ENCODE data around the gene ARAF.
A peak's percentile ranks its signal among the peaks of the same experiment; 100 is the strongest.

ARAF gene

DNA sequence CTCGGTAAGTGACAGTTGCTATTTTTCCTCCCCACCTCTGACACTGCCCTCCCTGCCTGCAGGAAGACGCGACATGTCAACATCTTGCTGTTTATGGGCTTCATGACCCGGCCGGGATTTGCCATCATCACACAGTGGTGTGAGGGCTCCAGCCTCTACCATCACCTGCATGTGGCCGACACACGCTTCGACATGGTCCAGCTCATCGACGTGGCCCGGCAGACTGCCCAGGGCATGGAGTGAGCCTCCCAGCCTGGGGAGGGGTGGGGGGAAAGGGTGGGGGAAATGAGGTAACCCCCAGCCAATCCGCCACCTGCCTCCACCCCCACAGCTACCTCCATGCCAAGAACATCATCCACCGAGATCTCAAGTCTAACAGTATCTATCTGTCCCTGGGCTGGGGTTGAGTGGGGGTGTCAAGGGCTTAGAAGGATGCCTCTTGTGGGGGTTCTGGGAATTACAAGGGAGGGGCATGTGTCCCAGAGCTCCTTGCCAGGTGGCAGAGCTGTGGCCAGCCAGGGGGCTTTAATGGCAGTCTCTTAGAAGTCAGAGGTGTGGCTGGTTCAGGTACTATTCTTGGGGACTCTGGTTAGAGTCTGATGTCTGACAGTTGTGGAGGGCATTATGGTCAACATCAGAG lies 7.8 kb downstream of the ARAF start:
- no peak for TF ChIP-seq POLR2AphosphoS5 (IDR thresholded peaks at IDR 0.05; ENCODE audit: low read depth, low read length)
- no peak for TF ChIP-seq TAF1 (IDR thresholded peaks at IDR 0.05; ENCODE audit: borderline replicate concordance, low read depth, low read length)
- no peak for TF ChIP-seq POLR2A (IDR thresholded peaks at IDR 0.05; ENCODE audit: low read depth, low read length)
- no peak for FAIRE-seq

DNA sequence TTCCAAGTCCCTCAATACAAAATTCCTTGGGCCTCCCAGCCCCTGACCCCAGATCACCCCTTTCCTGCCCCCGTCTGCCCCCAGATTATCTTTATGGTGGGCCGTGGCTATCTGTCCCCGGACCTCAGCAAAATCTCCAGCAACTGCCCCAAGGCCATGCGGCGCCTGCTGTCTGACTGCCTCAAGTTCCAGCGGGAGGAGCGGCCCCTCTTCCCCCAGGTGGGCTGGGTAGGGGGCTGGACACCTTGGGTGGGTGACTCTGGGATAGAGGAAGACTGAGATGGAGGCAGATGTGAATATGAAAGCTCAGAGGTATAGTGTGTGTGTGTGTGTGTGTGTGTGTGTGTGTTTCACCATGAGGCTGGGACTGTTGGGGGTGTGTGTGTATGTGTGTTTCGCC lies 9.8 kb downstream of the ARAF start:
- FAIRE-seq (no peak), DNase-seq (ENCODE audit: insufficient read length) (no peak)
- TF ChIP-seq TAF1 (IDR thresholded peaks at IDR 0.05; ENCODE audit: borderline replicate concordance, low read depth, low read length) = no peak
- no peak for TF ChIP-seq POLR2AphosphoS5 (IDR thresholded peaks at IDR 0.05; ENCODE audit: low read depth, low read length)
- no peak for TF ChIP-seq POLR2A (IDR thresholded peaks at IDR 0.05; ENCODE audit: low read depth, low read length)

More for the DNA sequence above, 7.8 kb downstream of the ARAF start:
- DNase-seq (ENCODE audit: insufficient read length) = no peak

DNA sequence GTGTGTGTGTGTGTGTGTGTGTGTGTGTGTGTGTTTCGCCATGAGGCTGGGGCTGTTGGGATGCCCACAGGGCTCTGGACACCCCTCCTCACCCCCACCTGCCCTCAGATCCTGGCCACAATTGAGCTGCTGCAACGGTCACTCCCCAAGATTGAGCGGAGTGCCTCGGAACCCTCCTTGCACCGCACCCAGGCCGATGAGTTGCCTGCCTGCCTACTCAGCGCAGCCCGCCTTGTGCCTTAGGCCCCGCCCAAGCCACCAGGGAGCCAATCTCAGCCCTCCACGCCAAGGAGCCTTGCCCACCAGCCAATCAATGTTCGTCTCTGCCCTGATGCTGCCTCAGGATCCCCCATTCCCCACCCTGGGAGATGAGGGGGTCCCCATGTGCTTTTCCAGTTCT lies 10.2 kb downstream of the ARAF start:
- DNase-seq (ENCODE audit: insufficient read length) (no peak), FAIRE-seq (no peak)
- TF ChIP-seq POLR2AphosphoS5 (IDR thresholded peaks at IDR 0.05; ENCODE audit: low read depth, low read length) (0 out of 2 replicates have a peak, but pooled peaks have one; percentile 10), TAF1 (IDR thresholded peaks at IDR 0.05; ENCODE audit: borderline replicate concordance, low read depth, low read length) (no peak)

DNA sequence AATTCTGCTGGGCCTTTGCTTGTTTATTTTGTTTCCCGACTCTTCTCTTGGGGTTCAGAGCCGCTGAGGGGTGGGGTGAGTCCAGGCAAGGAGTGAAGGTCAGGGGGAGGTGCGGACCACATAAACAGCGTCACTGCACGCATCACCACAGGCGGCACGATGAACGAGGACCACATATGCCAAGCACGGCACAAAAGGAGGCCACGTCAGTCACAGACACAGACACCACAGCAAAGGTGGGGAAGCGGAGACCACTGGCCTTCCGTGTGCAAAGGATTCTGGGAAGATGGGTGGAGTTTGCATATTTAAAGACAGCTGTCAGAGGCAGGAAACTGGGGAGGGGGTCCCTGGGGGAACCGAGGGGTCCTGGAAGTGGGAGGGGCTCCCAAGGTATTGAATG lies 10.9 kb downstream of the ARAF start:
- DNase-seq (ENCODE audit: insufficient read length) (no peak), FAIRE-seq (no peak)
- TF ChIP-seq POLR2AphosphoS5 (IDR thresholded peaks at IDR 0.05; ENCODE audit: low read depth, low read length) (no peak), POLR2A (IDR thresholded peaks at IDR 0.05; ENCODE audit: low read depth, low read length) (no peak), TAF1 (IDR thresholded peaks at IDR 0.05; ENCODE audit: borderline replicate concordance, low read depth, low read length) (no peak)

DNA sequence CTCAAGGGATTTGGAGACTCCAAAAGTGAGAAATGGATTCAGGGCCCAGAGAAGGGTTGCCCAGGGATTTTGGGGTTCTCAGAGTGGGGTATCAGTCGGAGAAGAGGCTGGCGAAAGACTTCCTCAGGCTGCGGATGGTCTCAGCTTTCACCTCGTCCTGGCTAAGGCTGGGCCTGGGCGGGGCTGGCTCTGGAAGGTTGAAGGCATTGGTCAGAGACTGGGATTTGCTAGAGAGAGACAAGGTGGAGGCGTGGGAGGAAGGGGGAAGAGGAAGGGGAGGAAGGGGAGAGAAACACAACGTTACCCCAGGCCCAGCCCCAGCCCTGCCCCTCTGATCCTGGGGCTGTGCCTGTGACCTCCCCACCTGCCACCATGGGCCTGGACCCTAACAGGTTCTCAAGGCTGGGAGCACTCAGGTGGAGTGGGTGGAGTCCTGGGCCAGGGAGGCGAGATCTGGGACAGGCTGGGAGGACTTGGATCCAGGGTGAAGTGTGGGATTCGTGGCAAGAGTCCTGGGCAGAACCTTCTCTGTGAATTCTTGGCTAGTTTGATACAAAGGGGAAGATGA lies 11.9 kb downstream of the ARAF start:
- DNase-seq (ENCODE audit: insufficient read length) = no peak
- FAIRE-seq = no peak

DNA sequence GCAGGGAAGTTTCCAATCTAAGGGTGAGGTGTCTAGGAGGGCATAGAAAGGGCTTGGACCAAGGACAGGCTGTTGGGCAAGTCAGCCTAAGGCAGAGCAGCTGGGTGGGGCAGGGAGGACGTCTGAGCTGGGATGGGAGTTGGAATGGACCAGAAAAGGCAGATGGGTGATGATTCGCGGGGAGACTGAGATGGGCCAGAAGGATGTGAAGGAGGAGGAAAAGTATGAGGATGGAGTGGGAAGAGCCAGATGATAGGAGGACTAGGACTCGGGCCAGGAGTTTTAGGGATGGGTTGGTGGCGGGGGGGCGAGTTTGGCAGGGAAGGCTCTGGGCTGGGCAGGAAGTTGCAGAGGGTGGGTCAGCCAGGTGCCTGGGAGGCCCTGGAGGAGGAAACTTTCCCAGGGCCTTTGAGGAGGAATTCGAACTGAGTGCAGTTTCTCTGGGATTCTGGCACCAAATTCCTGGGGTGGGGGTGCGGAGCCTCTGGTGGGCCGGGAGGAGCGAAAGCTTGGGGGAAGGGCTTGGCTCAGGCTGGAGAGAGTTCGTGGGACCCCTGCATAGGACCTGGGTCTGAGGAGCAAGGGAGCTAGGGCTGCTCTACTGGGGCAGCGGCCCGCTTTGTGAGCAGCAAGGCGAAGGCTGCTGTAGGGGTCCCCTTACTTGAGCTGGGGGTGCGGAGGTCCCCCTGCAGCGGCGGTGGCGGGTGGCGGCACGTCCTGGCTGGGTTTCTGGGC lies 12.5 kb downstream of the ARAF start:
- TF ChIP-seq POLR2A (IDR thresholded peaks at IDR 0.05; ENCODE audit: low read depth, low read length) (no peak), TAF1 (IDR thresholded peaks at IDR 0.05; ENCODE audit: borderline replicate concordance, low read depth, low read length) (no peak), POLR2AphosphoS5 (IDR thresholded peaks at IDR 0.05; ENCODE audit: low read depth, low read length) (no peak)
- FAIRE-seq (no peak), DNase-seq (ENCODE audit: insufficient read length) (no peak)

More for the DNA sequence above, 11.9 kb downstream of the ARAF start:
- no peak for TF ChIP-seq POLR2A (IDR thresholded peaks at IDR 0.05; ENCODE audit: low read depth, low read length)
- no peak; the same call in 1 of the 2 replicates for TF ChIP-seq POLR2AphosphoS5 (IDR thresholded peaks at IDR 0.05; ENCODE audit: low read depth, low read length)
- no peak for TF ChIP-seq TAF1 (IDR thresholded peaks at IDR 0.05; ENCODE audit: borderline replicate concordance, low read depth, low read length)

DNA sequence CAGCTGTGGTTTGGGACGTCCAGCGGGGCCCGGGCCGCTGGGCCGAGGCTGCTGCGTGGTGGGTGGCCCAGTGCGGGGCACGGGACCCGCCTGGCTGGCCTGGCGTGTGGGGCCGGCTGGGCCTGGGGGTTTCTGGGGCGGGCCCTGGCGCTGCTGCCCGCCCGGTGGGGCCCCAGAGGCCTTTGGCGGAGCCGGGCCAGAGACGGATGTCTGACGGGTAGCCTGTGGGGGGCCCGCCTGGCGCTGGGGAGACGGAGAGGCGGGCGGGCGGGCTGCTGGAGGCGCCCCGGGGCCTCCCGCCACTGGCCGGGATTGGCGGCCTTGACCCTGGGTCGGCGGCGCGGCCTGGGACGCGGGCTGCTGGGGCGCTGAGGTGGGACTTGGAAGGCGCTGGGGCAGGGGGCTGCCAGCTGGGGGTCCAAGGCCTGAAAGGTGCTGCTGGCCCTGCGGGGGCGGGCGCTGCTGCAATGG lies 13.1 kb downstream of the ARAF start:
- no peak for DNase-seq (ENCODE audit: insufficient read length)
- TF ChIP-seq TAF1 (IDR thresholded peaks at IDR 0.05; ENCODE audit: borderline replicate concordance, low read depth, low read length) (no peak), POLR2AphosphoS5 (IDR thresholded peaks at IDR 0.05; ENCODE audit: low read depth, low read length) (no peak), POLR2A (IDR thresholded peaks at IDR 0.05; ENCODE audit: low read depth, low read length) (no peak)
- no peak for FAIRE-seq

DNA sequence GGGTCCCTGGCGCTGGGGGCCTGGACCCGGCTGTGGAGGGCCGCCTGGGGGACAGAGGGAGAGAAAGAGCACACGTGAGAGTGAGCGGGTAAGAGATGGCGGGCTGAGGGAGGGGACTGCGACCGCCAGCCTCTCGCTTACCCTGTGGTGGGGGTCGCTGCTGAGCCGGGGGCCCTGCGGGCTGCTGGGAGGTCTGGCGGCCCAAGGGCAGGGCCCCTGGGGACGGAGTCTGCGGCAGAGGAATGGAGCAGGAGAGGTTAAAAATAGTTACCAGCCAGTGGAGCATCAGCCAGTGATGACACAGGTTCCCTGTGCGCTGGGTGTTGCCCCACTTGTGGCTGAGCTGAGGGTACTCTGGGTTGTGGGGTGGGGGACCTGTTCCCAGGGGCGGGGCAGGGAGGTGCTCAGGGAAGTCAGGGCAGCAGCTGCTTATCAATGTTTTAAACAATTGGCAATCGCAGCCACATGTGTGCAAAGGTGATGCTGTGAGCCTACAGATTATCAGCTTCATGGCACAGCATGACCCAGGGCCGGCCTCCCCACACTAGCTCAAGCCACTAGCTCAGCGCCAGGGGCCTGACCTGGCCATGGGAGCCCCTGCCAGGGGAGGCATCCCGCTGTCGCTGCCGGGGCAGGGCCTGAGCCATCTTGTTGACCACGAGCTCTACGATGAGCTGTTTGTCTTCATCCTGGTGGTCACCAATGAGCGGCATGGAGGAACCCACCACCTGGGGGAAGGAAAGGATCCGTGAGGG lies 13.7 kb downstream of the ARAF start:
- TF ChIP-seq POLR2A (IDR thresholded peaks at IDR 0.05; ENCODE audit: low read depth, low read length) (no peak), POLR2AphosphoS5 (IDR thresholded peaks at IDR 0.05; ENCODE audit: low read depth, low read length) (no peak), TAF1 (IDR thresholded peaks at IDR 0.05; ENCODE audit: borderline replicate concordance, low read depth, low read length) (no peak)
- DNase-seq (ENCODE audit: insufficient read length) = no peak
- no peak for FAIRE-seq

DNA sequence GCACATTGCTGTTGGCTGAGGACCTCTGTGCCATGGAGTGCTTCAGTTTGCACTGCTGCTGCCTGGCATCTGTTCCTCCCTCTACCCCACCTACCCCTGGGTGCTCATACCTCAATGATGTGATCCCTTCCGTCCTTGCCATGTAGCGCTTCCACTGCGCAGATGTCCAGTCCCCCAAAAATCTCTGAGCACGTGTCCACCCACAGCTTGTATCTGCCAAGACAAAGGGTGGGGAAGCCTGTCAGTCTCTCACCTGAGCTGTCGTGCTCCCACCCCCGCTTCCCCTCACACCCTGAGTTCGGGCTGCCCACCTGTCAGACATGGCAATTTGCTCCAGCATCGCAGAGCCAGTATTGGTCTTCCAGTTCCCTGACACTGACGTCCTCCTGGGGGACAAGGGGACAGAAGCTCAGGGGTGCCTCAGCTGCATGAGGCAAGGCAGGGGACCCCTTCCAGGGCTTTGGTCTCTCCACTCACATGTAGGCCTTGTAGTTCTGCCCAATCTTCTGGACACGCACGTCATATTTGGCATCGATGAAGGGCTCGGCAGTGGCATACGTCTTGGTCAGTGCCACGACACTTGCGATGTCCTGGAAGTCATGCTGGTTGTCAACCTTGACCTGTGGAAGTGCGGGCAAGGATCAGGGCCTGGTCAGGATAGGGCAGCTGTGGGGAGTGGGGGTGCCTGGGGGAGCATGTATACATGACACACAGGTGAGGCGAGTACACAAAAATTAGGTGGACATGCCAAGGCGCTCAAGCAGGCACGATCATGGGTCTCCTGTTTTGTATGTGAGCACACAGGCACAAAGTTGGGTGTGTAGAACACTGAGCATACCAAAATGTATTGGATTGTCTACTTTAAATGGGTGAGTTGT lies 15.3 kb downstream of the ARAF start:
- FAIRE-seq = no peak
- DNase-seq (ENCODE audit: insufficient read length) = no peak
- TF ChIP-seq TAF1 (IDR thresholded peaks at IDR 0.05; ENCODE audit: borderline replicate concordance, low read depth, low read length) (no peak), POLR2AphosphoS5 (IDR thresholded peaks at IDR 0.05; ENCODE audit: low read depth, low read length) (no peak), POLR2A (IDR thresholded peaks at IDR 0.05; ENCODE audit: low read depth, low read length) (no peak)

DNA sequence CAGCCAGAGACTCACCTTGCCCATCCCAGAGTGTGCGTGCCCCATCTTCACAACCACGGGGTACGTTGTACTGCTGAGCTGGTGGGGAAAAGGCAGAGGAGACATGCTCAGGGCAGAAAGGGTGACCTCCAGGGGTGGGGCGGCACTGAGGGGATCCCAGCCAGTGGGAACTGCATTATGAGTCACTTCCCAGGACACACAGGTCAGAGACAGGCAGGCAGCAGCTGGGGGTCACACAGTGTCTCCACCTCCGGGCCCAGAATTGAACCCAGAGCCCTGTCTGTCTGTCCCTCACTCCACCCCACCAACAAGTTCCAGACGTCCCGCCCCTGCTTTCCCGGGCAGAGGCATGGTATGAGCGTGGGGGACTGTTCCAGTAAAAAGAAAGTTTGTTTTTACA lies 16.4 kb downstream of the ARAF start:
- TF ChIP-seq POLR2AphosphoS5 (IDR thresholded peaks at IDR 0.05; ENCODE audit: low read depth, low read length) (no peak), TAF1 (IDR thresholded peaks at IDR 0.05; ENCODE audit: borderline replicate concordance, low read depth, low read length) (no peak), POLR2A (IDR thresholded peaks at IDR 0.05; ENCODE audit: low read depth, low read length) (no peak)
- DNase-seq (ENCODE audit: insufficient read length) = no peak
- FAIRE-seq = no peak

All from GM12892 (cell line).